Panc1 (cell line): ENCODE results near the gene TENM3. TPM values are rescaled to one million over a fixed set of nuclear protein-coding genes. Genes with fewer than 3 reads are reported as not detected.

Experiments used
- ATAC-seq: fragments of 200-7000 bp; cut with Tn5 transposase; 2 replicates; pipeline ENCODE4 v1.9.1; 2020; ENCODE audit warnings: mild to moderate bottlenecking, moderate library complexity
- BruUV-seq: library from RNA; stranded (reverse); fragments of 400-500 nt; replicated peaks from 2 replicates; lab custom pipeline; 2021; lab: Mats Ljungman, UMichigan
- CTCF ChIA-PET: fragments of 300-600 bp; sonication (Branson Sonifier 250); formaldehyde crosslinking; loops from one replicate; lab custom pipeline; 2022; ENCODE audit warnings: antibody characterized with exemption; lab: Charles Lee
- POLR2A ChIA-PET: fragments of 300-600 bp; sonication (Branson Sonifier 250); formaldehyde crosslinking; loops from one replicate; lab custom pipeline; 2022; ENCODE audit warnings: antibody characterized with exemption; lab: Charles Lee
- DNase-seq: peaks from one replicate; pipeline ENCODE4 v3.0.0-alpha.2; 2010; ENCODE audit warnings: low read depth, low spot score
- H3K27ac ChIP-seq: 2 replicates; pipeline ENCODE4 v1.5.1; 2011; ENCODE audit warnings: mild to moderate bottlenecking, low read length, inconsistent platforms
- H3K27me3 ChIP-seq: fragments of 200-500 bp; sonication (Bioruptor generic); 2 replicates; pipeline ENCODE4 v1.6.0; 2014; ENCODE audit warnings: low read length, inconsistent platforms; ENCODE audit not compliant: control insufficient read depth, insufficient read depth
- H3K36me3 ChIP-seq: fragments of 200-500 bp; sonication (Bioruptor generic); 2 replicates; pipeline ENCODE4 v1.5.1; 2014; ENCODE audit warnings: inconsistent platforms, mild to moderate bottlenecking, low read length, moderate library complexity; ENCODE audit not compliant: control insufficient read depth, insufficient read depth
- H3K4me1 ChIP-seq: 2 replicates; pipeline ENCODE4 v1.5.1; 2011; ENCODE audit warnings: inconsistent platforms, mild to moderate bottlenecking, low read length, moderate library complexity; ENCODE audit not compliant: control insufficient read depth, insufficient read depth
- H3K4me3 ChIP-seq, 2 experiments: 2 replicates each; pipeline ENCODE4 v1.5.1; 2011 to 2012; ENCODE audit warnings: low read depth in 2 of 2, low read length in 2 of 2, mild to moderate bottlenecking in 2 of 2, inconsistent platforms in 1 of 2, moderate library complexity in 1 of 2
- H3K9me3 ChIP-seq: fragments of 200-500 bp; sonication (Bioruptor generic); 2 replicates; pipeline ENCODE4 v1.5.1; 2014; ENCODE audit warnings: low read depth, mild to moderate bottlenecking, inconsistent platforms, low read length, moderate library complexity; ENCODE audit not compliant: control insufficient read depth, insufficient read depth
- CTCF ChIP-seq: fragments of 450-650 bp; IDR thresholded peaks from 2 replicates; pipeline ENCODE4 v1.5.1; 2017; ENCODE audit warnings: mild to moderate bottlenecking
- POLR2AphosphoS5 ChIP-seq: IDR thresholded peaks from 2 replicates; pipeline ENCODE4 v1.6.1; 2012; ENCODE audit warnings: mild to moderate bottlenecking, low read depth, low read length, moderate library complexity
- REST ChIP-seq, 2 experiments: IDR thresholded peaks; 2 replicates each; pipeline ENCODE4 v1.6.1; 2011 to 2012; ENCODE audit warnings: low read depth in 2 of 2, control low read depth in 1 of 2, low read length in 1 of 2, mild to moderate bottlenecking in 1 of 2, moderate library complexity in 1 of 2; ENCODE audit not compliant: insufficient read depth in 1 of 2
- SIN3A ChIP-seq: IDR thresholded peaks from 2 replicates; pipeline ENCODE4 v1.6.1; 2012; ENCODE audit warnings: low read depth, mild to moderate bottlenecking, low read length, moderate library complexity, borderline replicate concordance; ENCODE audit not compliant: insufficient read depth
- TCF7L2 ChIP-seq: IDR thresholded peaks from 2 replicates; pipeline ENCODE4 v1.6.1; 2011; ENCODE audit warnings: mild to moderate bottlenecking, low read depth, low read length, inconsistent platforms
- in situ Hi-C: cut with HindIII; loops from 2 replicates; pipeline ENCODE4 v1.10.0; 2016; ENCODE audit warnings: low sequenced_read_pairs, low pct_unique_long_range_greater_than_20kb
- intact Hi-C: fragments of 100-400 bp; cut with micrococcal nuclease; formaldehyde crosslinking; loops from one replicate; pipeline ENCODE4 v1.10.0; 2022; ENCODE audit not compliant: unreplicated experiment
- total RNA-seq: library from RNA; stranded (reverse); gene quantifications from one replicate; pipeline ENCODE4 v1.2.1, GENCODE V29; 2021; ENCODE audit not compliant: unreplicated experiment

TENM3 gene
- total RNA-seq, 1 experiment from 2014 or later: 0.95 TPM

GRCh38 chr4:182310962-182311361, 67.8 kb downstream of the TENM3 start:
- in situ Hi-C loops: no loop called here
- H3K27ac ChIP-seq: no peak overlapping the region
- H3K9me3 ChIP-seq: no peaks in the 10 kb centered on the region
- H3K27me3 ChIP-seq: no peaks in the 10 kb centered on the region
- BruUV-seq: no TSS peak
- no peaks in the 10 kb centered on the region for H3K36me3 ChIP-seq
- DNase-seq: no peak
- TF ChIP-seq TCF7L2 (no peak), REST (IDR thresholded peaks at IDR 0.05; ENCODE audit: insufficient read depth in 1 of 2, low read depth in 2 of 2, low read length in 1 of 2) (no peak), CTCF (no peak), POLR2AphosphoS5 (no peak), SIN3A (no peak)
- CTCF ChIA-PET: no interaction called here
- intact Hi-C loops: no loop called here
- POLR2A ChIA-PET: no interaction called here
- H3K4me3 ChIP-seq: no peak overlapping the region
- no peak for ATAC-seq
- no peaks in the 10 kb centered on the region for H3K4me1 ChIP-seq

- POLR2A ChIA-PET: no interaction called here
- in situ Hi-C loops (no loop called here), intact Hi-C loops (no loop called here)
- no peaks in the 10 kb centered on the region for H3K9me3 ChIP-seq
- ATAC-seq: no peak
- DNase-seq: no peak
- BruUV-seq: no TSS peak
- no peak overlapping the region for H3K4me3 ChIP-seq
- no peak overlapping the region for H3K27ac ChIP-seq
- no peaks in the 10 kb centered on the region for H3K27me3 ChIP-seq
- TF ChIP-seq POLR2AphosphoS5 (no peak), CTCF (no peak), REST (IDR thresholded peaks at IDR 0.05; ENCODE audit: insufficient read depth in 1 of 2, low read depth in 2 of 2, low read length in 1 of 2) (no peak), TCF7L2 (no peak), SIN3A (no peak)
- no peaks in the 10 kb centered on the region for H3K36me3 ChIP-seq
- H3K4me1 ChIP-seq: no peaks in the 10 kb centered on the region
- CTCF ChIA-PET: no interaction called here
Observed at GRCh38 chr4:182314537-182314936, 71.3 kb downstream of the TENM3 start.
